HK-2 (cell line): ENCODE measurements around the gene RGPD6.
"Not testable (repeated sequence)": the region's sequence is repeated elsewhere in the genome, so short reads cannot be mapped to it uniquely, and the experiment has no call there.

Experiments used
- DNase-seq: peaks from one replicate; pipeline ENCODE4 v3.0.0-alpha.2; 2018; ENCODE audit not compliant: unreplicated experiment

RGPD6 gene

DNA sequence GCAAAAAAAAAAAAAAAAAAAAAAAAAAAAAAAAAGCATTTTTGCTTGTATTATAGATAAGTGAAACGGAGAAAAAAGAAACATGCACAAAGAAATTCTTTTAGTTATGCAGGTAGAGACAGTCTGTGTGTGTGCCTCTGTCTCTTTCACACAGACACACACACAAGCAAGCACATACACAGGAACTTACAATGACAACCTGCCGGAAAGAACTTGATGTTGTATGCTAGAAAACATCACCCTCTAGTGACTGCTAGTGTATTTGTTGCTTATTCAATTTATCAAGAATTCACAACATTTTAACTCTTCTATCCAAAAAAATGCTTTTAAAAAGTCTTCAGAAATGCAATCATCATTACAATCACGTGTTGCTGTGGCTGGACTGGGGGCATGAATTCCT lies 95.8 kb downstream of the RGPD6 start:
- DNase-seq, result not testable (repeated sequence)

DNA sequence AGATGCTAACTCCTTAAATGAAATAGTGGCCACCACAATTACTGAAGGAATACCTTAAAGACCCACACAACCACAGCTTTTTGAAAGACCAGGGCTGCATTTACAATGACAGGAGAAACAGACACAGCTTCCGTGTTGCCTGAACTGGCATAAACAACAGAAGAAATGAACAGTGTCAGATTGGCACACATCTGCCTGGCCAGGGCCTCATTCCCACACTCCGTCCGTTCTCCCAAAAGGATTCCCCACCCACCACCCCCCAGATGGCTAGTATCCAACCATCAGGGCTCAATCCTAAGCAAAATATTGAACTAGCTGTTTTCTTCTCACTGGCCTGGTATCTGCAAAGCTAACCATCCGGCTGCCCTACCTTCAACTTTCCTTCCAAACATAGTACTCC lies 96.9 kb downstream of the RGPD6 start:
- DNase-seq, result not testable (repeated sequence)

DNA sequence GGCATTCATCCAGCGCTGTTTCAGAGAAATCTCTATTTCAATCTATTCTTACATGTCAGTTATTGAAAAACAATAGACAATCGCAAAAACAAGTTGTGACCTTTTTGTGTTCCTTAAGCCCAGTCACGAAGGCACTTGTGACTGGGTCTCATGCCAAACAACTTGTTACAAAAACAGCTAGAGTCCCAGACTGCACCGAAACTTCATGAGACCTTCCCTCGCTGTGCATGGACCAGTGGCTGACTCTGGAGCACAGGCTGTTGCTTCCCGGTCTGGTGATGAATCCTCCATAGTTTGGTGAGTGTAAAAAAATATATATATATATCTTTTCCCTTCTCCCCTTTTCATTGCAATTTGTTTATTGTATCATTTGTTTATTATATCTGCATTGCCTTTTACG lies 99.7 kb downstream of the RGPD6 start:
- DNase-seq, result not testable (repeated sequence)

DNA sequence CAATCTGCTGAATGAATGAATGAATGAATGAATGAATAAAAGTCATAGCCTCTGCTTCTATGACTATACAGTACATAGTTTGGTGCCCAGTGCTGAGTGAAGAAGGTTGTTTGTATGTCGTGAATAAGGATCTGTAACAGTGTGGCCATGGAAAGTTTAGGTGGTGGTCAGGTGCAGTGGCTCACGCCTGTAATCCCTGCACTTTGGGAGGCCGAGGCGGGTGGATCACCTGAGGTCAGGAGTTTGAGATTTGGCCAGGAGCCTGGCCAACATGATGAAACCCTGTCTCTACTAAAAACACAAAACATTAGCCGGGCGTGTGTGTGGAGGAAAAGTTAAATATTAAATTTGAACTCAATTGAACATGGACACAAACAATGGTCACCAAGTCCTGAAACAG lies 100.1 kb downstream of the RGPD6 start:
- DNase-seq, result not testable (repeated sequence)

DNA sequence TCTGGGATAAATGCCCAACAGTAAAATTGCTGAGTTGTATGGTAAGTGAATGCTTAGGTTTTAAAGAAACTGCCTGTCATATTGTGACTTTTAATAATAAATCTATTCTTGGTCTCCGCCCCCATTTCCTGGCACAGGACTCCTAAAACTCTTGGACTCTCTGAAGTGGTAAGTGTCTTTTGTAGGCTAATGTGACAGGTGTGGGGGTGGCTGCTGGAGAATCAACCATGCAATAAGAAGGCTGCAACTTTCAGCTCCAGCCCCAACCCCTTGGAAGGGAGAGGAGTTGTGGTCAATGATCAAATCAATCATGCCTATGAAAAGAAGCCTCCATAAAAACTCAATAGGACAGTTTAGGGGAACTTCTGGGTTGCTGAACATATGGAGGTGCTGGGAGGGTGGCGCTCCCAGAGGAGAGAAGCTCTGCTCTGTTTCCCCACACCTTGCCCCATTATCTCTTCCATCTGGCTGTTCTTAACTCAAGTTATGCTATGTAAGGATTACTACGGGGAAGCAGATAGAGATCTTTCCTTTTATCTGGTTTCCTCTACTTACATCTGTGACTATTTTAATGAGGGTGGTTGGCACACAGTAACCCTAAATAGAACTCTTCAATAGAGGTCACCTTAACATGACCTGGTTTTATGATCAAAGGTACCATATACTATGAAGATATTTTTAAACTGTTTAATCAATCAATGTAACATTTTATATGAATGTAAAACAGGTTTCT lies 101.2 kb downstream of the RGPD6 start:
- not testable (repeated sequence) for DNase-seq

DNA sequence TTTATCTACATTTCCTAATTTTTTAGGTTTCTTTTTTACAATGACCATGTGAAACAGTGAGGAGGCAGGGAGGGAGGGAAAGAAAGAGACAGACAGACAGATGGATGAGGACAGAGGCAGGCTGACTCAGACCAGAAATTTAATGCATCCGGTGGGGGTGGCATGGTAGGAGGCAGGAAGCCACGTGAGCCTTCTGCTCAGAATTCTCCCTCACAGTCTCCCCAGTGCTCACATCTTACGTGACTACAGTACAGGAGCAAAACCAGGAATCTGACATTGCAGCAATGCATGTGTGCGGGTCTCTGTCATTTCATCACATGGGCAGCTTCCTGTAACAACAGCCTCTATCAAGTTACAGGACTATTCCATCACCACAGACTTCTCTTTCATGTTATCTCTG lies 102.1 kb downstream of the RGPD6 start:
- not testable (repeated sequence) for DNase-seq

DNA sequence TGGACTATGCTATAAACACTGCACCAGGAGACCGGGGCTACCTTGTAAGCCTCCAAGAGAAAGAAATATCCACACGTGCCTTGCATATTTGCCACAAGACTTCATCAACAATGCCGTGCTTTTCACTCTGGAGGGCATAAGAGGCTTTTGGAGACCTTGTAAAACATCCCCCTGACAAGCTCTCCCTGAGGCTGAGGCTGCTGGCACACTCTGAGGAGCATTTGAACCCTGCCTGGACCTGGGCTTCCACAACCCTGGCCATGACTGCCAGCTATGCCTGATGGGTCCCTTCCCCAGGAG lies 104.0 kb downstream of the RGPD6 start:
- not testable (repeated sequence) for DNase-seq

DNA sequence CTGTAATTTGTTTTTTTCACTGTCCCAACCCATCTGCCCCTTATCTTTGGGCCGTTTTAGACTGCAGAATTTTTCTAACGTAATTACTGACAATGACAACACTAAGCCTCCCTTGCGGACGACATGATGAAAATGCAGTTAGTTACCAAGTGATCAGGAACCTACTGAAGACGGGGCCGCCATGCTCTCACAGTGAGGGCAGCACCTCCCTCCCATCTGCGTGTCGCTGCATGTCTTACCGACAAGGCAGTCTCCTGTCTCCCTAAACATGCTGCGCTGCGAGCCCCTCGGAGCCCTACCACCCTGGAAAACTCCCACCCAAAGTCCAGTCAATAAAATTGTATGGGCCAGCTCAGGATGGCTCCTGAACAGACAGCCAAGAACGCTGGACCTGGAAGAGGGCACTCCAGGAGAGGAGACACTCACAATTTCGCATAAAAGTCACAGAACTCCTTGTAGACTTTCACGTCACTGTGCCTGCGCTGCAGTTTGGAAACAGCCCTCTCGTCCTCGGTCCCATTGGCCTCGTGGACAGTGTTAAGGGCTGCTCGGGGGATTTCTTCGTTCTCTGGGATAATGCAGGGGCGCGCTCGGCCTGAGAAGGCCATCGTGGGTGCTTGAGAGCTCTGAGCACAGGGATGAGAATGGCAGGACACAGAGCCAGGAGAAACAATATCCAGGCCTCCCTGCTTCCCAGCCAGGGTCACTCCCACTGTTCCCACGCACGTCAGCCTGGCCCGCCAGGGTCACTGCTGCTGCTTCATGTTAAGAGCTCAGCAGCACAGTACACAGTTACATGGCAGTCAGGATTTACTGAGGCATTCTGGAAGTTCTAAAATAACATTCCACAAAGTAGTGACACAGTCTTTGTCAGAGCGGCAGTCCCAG lies 104.6 kb downstream of the RGPD6 start, which contains the start of gene LIMS4:
TSS of gene LIMS4 (minus strand) at position 646 of the 888 bp plus-strand sequence. CDS start at position 608, 38 bp downstream.
- not testable (repeated sequence) for DNase-seq

DNA sequence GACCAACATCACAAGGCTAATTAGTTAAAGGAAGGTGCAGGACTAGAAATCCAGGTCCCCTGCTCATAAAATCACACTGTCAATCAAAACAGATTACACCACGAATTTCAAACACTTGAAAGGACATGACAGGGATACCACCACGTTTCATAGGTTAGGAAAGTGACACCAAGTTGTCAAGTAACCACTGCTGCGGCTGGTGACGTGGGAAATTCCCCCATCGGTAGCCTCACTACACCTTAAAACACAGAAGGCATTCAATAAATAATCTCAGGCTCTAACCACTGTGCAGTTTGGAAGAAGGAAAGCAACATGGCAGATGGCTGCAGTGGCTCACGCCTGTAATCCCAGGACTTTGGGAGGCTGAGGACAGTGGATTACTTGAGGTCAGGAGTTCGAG lies 108.1 kb downstream of the RGPD6 start:
- DNase-seq, result not testable (repeated sequence)

DNA sequence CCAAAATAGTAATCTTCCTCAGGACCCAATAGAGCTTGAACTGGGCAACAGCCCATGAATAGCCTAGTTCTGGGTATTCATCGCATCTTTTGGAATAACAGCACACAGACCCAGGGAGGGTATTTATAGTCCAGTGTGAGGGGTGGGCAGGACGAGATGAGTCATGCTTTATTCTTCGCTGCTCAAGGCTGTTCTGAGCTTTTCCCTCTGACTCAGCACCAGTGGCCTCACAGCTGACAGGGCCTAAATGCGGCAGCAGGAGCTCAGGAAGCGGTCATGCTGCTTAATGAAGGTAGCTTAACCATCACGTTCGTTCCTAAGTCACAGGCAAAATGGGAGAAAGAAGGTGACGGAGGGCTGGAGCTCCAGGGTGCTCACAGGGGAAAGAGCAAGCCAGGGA lies 111.7 kb downstream of the RGPD6 start:
- not testable (repeated sequence) for DNase-seq
